Retinal pigment epithelial cell (primary cell): ENCODE results near the gene MRPL37.

Experiments
- DNase-seq: peaks from one replicate; pipeline ENCODE4 v3.0.0-alpha.2; 2010; ENCODE audit warnings: low read depth
- H3K4me3 ChIP-seq: 2 replicates; pipeline ENCODE4 v1.5.1; 2011; ENCODE audit warnings: mild to moderate bottlenecking, low read length, control low read depth, moderate library complexity
- TF ChIP-seq, protein P1 (sequence below): conservative IDR thresholded peaks from 2 replicates; pipeline ENCODE4 v1.5.1; 2011; ENCODE audit warnings: low read depth, low read length, control low read depth, inconsistent platforms

The MRPL37 gene

DNA sequence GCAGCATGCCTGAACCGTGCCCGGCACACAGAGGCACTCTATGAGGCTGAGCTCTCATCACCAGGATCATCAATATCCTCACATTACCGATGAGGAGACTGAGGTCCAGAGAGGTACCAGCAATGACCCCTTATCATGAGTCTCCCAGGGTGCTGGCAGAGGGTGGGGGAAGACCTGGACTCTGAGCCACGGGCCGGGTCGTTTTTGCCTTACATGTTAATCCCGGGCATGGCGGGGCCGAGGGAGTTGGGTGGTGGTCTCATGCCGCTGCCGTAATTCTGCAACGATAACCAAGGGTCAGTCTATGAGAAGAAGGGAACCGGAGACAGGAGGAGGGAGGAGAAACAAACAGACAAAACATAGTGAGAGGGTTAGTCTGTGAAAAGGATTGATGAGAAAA is 43.1 kb downstream of the MRPL37 start:
- no peak for DNase-seq
- TF ChIP-seq, protein P1, sequence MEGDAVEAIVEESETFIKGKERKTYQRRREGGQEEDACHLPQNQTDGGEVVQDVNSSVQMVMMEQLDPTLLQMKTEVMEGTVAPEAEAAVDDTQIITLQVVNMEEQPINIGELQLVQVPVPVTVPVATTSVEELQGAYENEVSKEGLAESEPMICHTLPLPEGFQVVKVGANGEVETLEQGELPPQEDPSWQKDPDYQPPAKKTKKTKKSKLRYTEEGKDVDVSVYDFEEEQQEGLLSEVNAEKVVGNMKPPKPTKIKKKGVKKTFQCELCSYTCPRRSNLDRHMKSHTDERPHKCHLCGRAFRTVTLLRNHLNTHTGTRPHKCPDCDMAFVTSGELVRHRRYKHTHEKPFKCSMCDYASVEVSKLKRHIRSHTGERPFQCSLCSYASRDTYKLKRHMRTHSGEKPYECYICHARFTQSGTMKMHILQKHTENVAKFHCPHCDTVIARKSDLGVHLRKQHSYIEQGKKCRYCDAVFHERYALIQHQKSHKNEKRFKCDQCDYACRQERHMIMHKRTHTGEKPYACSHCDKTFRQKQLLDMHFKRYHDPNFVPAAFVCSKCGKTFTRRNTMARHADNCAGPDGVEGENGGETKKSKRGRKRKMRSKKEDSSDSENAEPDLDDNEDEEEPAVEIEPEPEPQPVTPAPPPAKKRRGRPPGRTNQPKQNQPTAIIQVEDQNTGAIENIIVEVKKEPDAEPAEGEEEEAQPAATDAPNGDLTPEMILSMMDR, result no peak
- H3K4me3 ChIP-seq, result no peak overlapping the region

DNA sequence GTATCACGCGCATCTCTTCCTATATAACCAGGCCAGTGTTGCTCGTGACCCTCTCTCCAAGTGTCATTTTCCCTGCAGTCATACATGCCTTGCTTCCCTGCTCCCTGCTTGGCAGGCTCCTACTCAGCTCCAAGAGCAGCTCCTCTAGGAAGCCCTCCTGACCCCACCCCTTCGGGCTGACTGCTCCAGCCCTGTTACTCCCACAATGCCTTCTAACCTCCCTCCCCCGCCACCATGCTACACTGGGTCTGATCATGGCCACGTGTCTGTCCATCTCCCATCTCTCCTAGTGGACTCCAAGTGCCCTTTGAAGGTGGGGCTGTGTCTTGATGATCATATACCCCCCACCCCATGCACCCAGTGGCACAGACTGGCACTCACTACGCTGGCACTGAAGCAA is 44.7 kb downstream of the MRPL37 start:
- H3K4me3 ChIP-seq, result no peak overlapping the region
- TF ChIP-seq, protein P1, result no peak
- DNase-seq, result no peak

DNA sequence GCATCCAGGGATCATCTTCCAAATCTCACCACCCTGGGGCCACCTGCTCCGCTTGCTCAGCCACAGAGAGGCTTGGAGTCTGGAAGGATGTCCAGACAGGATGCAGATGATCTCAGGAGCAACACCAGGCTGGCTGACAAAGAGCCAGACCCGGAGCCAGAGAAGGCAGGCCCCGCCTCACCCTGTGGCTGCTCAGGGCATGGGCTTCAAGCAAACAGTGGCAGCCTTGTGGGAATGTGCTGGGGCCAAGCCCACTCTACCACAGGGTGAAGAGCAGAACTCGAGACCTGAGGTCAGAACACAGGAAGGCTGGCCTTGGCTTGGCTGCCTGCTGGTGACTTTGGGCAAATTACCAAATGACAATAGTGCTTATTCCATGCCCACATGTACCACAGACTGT is 45.5 kb downstream of the MRPL37 start:
- TF ChIP-seq, protein P1, result no peak
- no peak overlapping the region for H3K4me3 ChIP-seq
- no peak for DNase-seq

DNA sequence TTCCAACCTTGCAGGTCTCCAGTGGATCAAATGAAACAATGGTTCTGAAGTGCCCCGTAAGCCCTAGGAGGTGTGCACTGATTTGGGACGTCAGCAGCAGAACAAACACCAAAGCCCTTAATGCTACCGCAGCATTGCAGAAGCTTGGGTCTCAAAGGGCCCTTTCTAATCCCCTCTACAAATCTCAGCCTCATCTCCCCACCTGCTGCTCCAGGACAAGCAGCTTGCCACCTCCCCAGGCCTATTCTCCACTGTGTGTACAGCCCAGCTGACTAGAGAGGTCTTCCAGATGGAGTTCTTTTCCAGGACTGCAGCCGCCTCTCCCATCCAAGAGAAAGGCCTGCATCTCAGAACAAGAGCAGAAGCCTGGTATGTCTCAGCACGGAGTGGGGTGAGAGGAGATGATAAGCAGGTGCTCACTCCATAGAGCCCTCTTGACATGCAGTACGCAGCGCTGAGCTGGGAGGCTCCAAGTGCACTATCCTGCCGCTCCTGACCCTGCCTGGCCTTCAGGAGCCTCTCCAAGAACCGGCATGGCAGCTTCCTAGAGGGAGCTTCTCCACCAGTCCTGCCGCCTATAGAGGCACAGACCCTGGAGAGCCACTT is 46.3 kb downstream of the MRPL37 start:
- no peak overlapping the region for H3K4me3 ChIP-seq
- TF ChIP-seq, protein P1, result no peak
- DNase-seq, result no peak

- TF ChIP-seq, protein P1, result no peak
These were observed 48.0 kb downstream of the MRPL37 start for GRCh38 chr1:54247863-54248515.

DNA sequence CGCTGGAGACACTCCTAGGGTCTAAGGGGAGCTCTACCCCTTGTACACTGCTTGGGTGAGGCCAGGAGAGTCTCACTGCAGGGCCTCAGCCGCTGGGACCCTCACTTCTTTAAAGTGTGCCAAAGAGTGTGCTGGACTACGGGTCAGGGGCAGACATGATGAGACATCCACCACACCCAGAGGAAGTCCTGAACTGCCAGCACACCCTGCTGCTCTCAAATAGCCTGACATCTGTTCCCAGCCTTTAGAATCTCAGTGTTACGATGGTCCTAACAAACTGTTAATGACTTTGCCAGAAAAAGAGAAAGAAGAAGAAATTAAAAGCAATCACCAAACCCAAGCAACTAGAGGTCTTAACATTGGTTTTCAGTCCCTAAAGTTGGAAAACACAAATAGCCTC is 49.0 kb downstream of the MRPL37 start:
- DNase-seq, result no peak
- TF ChIP-seq, protein P1, result no peak

More at GRCh38 chr1:54247863-54248515, 48.0 kb downstream of the MRPL37 start:
- DNase-seq, result no peak
- H3K4me3 ChIP-seq, result no peak overlapping the region

GRCh38 chr1:54249819-54250435 is 50.0 kb downstream of the MRPL37 start:
- no peak overlapping the region for H3K4me3 ChIP-seq
- DNase-seq, result no peak
- TF ChIP-seq, protein P1, result no peak

More for the DNA sequence above, 49.0 kb downstream of the MRPL37 start:
- no peak overlapping the region for H3K4me3 ChIP-seq
